Neural progenitor cell (in vitro differentiated cells): ENCODE results near the gene PKD2L2.

ENCODE experiments used
- EZH2 ChIP-seq: fragments of 200-600 bp; sonication (generic); IDR thresholded peaks from 2 replicates; pipeline ENCODE4 v1.6.1; 2017; ENCODE audit warnings: antibody characterized with exemption, mild to moderate bottlenecking, moderate library complexity
- EZH2phosphoT487 ChIP-seq: fragments of 200-600 bp; sonication (generic); IDR thresholded peaks from 2 replicates; pipeline ENCODE4 v1.6.1; 2017; ENCODE audit warnings: antibody characterized with exemption
- TF ChIP-seq, protein P1 (sequence below): fragments of 200-600 bp; sonication (generic); IDR thresholded peaks from 2 replicates; pipeline ENCODE4 v1.5.1; 2017; ENCODE audit warnings: antibody characterized with exemption, mild to moderate bottlenecking

DNA sequence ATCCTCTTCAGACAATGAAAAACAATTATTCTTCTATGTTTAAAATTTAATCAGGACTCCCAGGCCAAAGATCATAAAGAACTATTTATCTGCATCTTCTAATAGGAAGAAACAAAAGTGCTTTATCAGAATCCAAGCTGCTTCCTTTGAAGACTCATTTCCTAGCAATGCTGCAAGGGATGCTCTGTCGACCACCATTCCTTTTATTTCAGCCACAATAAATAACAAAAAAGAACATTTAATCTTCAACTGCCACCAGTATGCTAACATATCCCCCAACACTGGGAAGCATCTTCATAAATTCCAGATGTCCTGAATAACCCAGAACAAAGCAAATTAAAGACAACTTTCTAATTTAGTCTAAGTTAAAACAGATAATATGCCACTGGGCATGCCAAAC is 68.7 kb downstream of the PKD2L2 start:
- TF ChIP-seq, protein P1, sequence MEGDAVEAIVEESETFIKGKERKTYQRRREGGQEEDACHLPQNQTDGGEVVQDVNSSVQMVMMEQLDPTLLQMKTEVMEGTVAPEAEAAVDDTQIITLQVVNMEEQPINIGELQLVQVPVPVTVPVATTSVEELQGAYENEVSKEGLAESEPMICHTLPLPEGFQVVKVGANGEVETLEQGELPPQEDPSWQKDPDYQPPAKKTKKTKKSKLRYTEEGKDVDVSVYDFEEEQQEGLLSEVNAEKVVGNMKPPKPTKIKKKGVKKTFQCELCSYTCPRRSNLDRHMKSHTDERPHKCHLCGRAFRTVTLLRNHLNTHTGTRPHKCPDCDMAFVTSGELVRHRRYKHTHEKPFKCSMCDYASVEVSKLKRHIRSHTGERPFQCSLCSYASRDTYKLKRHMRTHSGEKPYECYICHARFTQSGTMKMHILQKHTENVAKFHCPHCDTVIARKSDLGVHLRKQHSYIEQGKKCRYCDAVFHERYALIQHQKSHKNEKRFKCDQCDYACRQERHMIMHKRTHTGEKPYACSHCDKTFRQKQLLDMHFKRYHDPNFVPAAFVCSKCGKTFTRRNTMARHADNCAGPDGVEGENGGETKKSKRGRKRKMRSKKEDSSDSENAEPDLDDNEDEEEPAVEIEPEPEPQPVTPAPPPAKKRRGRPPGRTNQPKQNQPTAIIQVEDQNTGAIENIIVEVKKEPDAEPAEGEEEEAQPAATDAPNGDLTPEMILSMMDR: no peak
- no peak for TF ChIP-seq EZH2
- TF ChIP-seq EZH2phosphoT487: no peak
